AG09319 (cell line): ENCODE data around the gene PRKACB.
"Not testable (repeated sequence)": the region's sequence is repeated elsewhere in the genome, so short reads cannot be mapped to it uniquely, and the experiment has no call there.

Experiments
- DNase-seq: peaks from one replicate; pipeline ENCODE4 v3.0.0-alpha.2; 2010; ENCODE audit warnings: low read depth; ENCODE audit errors: extremely low read depth
- TF ChIP-seq, protein P1 (sequence below): IDR thresholded peaks from 2 replicates; pipeline ENCODE4 v1.5.1; 2011; ENCODE audit warnings: low read depth, mild to moderate bottlenecking, inconsistent platforms, low read length, moderate library complexity

PRKACB gene

GRCh38 chr1:84280912-84281311, 136.8 kb downstream of the PRKACB start:
- TF ChIP-seq, protein P1, sequence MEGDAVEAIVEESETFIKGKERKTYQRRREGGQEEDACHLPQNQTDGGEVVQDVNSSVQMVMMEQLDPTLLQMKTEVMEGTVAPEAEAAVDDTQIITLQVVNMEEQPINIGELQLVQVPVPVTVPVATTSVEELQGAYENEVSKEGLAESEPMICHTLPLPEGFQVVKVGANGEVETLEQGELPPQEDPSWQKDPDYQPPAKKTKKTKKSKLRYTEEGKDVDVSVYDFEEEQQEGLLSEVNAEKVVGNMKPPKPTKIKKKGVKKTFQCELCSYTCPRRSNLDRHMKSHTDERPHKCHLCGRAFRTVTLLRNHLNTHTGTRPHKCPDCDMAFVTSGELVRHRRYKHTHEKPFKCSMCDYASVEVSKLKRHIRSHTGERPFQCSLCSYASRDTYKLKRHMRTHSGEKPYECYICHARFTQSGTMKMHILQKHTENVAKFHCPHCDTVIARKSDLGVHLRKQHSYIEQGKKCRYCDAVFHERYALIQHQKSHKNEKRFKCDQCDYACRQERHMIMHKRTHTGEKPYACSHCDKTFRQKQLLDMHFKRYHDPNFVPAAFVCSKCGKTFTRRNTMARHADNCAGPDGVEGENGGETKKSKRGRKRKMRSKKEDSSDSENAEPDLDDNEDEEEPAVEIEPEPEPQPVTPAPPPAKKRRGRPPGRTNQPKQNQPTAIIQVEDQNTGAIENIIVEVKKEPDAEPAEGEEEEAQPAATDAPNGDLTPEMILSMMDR, result no peak
- DNase-seq, result no peak

DNA sequence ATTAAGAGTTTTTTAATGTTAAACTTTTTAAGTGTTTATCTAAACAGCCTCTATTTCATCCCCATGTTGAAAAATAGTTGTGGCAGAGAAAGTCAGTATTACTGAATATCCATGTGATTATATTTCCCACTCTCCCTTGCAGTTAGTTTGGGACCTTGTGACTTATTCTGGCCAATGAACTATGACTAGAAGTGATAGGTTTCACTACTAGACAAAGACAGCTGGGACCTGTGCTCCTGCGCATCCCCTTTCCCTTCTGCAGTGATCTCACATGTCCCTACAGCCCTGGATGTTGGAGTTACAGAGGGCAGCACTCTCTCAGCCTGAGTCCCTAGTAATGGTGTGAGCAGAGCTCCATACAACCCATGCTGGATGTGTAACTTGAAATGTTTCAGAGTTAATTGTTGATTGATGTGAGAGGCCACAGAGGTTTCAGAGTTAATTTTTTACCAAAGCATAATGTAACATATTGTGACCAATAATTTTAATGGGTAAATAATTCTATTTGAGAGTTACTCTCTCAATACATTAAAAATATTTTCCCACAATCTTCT, 138.8 kb downstream of the PRKACB start:
- TF ChIP-seq, protein P1, result no peak
- no peak for DNase-seq

DNA sequence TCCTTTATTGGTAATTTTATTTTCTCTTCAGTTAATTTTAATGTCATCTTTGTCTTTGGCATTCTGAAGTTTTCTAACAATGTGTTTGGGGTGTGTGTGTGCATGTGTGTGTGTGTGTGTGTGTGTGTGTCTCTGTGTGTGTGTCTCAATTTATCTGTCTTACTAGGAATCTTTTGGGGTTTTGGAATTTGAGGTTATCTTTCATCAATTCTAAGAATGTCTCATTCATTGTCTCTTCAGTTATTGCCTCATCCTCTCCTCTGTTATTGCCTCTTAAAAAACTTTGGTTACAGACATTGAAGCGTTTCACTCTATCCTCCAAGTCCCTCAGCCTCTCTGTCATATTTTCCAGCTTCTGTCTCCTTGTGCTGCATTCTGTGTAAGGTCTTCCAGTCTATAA, 139.3 kb downstream of the PRKACB start:
- TF ChIP-seq, protein P1, result no peak
- DNase-seq, result no peak

DNA sequence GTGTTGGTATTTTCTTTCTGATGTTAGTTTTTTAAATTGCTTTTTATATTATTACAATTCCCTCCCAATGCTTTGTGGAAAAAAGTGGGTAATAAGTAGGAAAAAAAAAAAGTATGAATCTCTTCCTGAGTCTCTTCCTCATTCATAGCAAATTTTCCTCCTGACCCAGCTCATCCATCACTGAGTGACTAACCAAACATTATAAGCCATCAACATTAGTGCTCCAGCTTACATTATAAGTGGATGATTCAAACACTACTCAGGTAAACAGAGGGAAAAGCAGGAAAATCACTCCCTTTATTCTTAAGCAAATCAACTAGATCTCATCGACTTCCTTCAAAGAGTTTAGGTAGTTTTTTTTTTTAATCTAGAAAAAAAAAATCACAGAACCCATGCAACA, 142.0 kb downstream of the PRKACB start:
- TF ChIP-seq, protein P1, result no peak
- no peak for DNase-seq

DNA sequence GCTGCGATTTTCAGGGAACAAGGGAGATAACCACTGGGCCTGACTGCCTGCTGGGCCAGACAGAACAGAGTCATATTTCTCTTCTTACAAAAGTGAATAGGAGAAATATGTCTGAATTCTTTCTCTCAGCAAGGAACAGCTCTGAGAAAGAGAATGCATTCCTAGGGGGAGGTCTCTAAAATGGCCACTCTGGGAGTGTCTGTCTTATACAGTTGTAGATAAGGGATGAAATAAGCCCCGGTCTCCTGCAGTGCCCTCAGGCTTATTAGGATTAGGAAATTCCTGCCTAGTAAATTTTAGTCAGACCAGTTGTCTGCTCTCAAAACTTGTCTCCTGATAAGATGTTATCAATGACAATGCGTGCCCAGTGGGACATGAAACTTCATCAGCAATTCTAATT, 143.3 kb downstream of the PRKACB start:
- DNase-seq, result not testable (repeated sequence)
